Stimulated activated CD4-positive, alpha-beta T cell treated with anti-CD3 and anti-CD28 coated beads, Interleukin-15, amount 100 ng/mL, for 24 hours (primary cell): ENCODE results near the gene SLC17A2.

Experiments
- DNase-seq: peaks from one replicate; pipeline ENCODE4 v3.0.0-alpha.2; 2020

SLC17A2 gene

DNA sequence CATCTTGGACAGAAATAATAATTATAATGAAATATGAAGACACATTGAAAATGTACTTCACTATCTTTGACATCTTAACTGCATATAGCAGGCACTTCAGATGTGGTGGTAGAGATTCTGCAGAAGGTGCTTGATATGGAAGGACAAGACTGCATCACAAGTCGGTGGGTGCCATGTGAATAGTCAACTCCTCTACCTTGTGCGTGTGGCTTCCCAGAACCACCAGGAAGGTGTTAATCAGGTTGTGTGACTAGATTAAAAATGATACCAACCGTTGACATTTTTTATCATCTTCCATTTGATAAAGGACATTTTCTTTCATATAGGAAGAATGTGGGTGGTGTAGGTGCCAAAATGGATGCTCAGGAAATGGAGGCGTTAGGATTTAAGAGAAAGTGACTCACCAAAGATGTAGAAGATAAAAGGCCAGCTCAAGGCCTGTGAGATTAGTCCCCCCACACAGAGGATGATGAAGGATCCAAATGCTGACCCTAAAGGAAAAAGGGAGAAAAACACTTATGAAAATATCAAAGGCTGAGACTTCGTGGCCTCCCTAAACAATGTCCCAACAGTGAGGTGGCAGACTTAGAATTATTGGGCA lies 12.3 kb downstream of the SLC17A2 start:
- peak; percentile 55 for DNase-seq

DNA sequence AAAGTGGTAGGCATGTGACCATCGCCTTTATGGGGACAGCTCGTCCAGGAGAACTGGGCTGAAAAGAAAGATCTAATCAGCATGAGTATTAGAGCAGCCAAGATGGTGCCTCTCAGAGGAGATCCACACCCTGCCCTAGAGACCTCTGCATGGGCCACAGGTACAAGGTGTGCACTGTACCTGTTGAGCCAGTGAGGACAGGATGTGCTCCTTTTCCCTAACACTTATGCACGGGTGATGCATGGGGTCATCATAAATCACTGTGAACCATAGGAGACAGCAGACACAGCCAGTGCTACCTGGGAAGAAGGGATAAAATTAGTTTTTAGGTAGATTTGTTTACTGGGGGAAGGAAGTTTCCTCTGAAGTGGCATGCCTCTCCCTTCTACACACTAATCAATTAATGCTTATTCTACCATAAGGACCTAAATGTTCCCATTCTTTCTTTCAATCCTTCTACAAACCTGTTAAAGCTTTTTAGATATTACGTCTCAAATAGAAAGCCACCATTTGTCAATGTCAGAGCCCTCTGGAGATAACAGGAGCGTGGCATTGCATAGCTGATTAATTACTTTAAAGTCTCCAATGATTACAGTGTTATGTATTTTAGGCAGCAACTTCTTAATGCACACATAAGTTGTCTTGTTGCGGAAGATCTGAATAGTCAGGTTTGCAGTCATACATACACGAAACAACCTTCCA lies 13.6 kb downstream of the SLC17A2 start:
- no peak for DNase-seq

DNA sequence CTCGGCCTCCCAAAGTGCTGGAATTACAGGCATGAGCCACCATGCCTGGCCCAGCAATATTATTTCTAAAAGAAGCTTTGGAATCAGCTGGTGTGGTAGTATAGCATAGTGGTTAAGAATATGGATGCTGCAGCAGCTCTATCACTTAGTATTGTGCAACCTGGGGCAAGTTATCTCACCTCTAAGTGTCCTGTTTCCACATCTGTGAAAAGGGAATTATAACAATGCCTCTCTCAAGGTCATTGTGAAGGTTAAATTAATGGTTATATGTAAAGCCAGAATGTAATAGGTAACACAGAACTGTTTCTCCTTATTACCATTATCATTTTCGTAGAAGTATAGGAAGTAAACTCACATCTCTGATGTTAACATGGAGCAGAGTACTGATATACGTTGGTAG lies 14.2 kb downstream of the SLC17A2 start:
- DNase-seq = no peak

DNA sequence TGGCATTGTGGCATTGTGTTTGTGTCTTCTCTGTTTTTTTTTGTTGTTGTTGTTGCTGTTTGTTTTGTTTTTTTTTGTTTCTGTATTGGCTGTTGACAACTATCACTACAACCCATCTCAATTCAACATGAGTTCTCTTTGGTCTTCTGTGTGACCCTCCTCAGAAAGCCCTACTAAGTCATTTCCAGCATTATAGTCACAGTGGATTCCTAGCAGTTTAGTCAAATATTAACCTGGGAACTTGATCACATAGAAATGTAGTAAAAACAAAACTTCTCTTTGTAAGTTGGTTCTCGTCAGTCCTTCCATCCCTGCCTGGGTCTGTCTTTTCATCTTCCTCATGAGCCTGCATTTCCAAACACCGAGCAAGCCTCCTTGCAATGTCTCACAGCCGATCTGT lies 16.8 kb downstream of the SLC17A2 start:
- DNase-seq = peak; percentile 25

DNA sequence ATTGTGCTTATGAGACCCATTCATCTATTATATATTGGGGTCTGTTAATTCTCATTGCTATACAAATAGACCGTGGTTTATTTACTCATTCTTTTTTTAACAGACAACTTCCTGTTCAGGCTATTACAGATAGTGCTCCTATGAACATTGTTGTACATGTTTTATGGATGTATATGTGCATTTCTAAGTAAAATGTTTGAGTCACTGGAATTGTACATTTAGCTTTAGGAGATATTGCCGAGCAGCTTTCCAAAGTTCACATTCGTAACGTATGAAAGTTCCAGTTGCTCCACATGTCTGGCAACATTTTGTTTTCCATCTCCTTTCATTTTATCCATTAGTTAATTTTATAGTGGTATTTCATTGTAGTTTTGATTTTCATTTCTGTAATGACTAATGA lies 19.1 kb downstream of the SLC17A2 start:
- DNase-seq = no peak

DNA sequence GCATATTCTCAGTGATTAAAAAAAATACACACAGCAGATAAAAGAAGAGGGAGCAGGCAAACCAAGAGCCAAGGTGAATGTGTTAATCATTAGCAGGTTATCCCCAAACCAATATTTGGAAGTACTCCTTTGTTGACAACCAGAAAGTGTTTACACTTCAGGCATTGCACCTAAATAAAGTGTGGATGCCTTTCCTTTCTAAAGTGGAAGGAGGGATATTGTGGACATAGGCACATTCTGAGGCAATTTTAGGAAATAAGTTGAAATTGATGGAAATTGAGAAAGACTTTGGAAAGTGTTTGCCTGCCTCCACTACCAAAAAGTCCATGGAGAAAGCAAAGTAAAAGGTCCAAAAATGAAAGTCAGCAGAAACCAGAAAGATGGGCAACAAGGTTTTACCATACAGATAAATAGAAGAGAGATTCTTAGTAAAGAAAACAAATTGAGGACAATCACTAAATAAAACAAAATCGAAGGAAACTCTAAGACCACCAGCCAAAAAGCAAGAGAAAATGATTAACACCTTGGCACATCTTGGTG lies 22.9 kb downstream of the SLC17A2 start:
- DNase-seq = no peak

DNA sequence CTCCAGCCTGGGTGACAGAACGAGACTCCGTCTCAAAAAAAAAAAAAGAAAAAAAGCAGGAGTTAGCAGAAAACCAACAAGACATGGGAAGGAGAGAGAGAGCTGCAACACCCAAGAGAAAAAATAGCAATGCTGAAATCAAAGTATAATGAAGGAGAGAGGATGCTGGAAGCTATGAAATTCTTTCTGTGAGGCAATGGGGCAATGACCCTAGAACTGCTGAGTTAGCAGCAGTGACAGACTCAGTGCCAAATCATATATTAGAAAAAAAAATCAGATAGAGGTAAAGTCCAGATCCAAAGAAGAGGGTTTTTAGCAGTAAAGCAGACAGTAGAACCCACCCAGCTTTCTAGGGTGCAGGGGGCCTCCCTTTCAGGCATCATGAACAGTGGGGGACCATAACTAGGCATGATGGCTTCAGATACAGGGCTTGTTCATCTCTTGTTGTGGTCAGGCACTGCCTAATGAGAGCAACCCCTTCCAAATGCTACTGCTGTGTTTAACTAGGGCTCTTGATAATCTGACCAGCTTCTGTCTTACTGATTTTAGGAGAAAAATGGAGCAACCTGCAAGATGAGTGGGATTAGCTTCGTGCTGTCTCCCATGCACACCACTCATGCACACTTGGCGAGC lies 26.9 kb downstream of the SLC17A2 start:
- no peak for DNase-seq

DNA sequence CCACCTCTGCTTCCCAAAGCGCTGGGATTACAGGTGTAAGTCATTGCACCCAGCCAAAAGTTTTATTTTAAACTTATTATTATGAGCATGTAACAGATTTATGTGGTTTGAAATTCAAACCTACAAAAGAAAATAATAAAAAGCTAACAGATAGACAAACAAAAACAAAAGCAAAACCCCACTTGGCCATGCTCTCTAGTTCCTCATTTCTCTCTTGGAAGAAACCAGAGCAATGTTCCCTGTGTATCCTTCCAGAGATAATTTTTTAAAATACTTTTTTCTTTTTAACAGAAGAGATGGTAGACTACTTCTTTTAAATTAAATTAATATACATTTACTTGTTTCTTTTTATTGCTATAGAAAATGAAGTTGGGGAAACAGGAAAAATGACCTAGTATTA lies 28.4 kb downstream of the SLC17A2 start:
- no peak for DNase-seq

DNA sequence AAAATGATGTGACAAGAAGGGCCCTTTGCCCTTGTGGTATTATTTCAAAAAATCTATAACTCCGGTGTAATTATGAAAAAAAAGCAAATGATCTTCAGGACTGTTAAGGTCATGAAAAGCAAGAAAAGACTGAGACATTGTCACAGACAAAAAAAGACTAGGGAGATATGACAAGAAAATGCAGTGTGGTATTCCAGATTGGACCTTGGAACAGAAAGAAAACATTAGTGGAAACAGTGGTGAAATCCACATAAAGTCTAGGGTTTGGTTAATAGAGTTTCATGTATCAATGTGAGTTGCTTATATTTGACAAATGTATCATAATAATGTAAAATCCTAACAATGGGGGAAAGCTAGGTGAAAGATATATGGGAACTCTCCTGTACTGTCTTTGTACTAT lies 29.6 kb downstream of the SLC17A2 start:
- no peak for DNase-seq

DNA sequence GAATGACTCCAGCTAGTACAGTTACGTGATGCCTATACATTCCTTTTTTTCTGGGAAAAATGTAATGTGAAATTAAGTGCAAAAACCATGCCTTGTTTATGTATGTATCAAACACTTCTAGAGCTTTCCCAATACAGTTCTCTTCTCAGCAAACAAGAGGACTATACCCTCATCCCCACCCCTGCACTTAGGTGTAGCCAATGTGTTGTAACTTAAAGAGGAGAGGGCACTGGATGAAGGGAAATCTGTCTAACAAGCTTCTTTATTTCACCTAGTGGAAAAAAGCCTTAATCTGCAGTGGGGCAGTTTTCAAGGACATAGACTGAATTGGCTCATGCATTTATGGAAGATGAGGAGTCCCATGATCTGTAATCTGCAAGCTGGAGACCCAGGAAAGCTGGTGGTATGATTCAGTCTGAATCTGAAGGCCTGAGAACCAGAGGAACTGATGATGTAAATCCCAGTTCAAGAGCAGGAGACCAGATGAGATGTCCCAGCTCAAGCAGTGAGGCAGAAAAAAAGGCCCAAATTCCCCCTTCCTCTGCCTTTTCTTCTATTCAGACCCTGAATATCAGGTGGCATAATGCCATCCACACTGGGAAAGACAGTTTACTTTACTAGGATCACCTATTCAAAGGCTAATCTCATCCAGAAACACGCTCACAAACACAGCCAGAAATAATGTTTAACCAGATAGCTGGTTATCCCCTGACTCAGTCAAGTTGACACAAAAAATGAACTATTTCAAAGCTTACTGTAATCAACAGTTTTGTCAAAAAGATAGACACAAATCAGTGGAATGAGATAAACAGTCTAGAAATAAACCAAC lies 30.7 kb downstream of the SLC17A2 start:
- DNase-seq = no peak

DNA sequence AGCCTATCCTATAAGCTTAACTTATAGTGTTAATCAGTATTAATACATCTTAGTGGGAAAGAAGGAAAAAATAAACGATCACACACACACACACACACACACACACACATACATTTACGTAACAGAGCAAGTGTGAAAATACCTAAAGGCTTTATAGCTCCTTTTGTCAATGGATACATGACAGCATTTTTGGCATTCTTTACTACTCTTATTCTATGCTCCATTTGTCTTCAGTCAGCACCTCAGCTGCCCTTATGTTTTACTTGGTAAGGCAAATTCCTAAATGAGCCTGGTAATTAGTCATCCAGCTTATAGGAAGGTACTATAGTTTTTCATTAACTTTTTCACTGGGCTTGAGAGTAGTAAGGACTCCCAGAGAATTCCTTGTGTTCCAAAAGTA lies 31.4 kb downstream of the SLC17A2 start:
- no peak for DNase-seq

DNA sequence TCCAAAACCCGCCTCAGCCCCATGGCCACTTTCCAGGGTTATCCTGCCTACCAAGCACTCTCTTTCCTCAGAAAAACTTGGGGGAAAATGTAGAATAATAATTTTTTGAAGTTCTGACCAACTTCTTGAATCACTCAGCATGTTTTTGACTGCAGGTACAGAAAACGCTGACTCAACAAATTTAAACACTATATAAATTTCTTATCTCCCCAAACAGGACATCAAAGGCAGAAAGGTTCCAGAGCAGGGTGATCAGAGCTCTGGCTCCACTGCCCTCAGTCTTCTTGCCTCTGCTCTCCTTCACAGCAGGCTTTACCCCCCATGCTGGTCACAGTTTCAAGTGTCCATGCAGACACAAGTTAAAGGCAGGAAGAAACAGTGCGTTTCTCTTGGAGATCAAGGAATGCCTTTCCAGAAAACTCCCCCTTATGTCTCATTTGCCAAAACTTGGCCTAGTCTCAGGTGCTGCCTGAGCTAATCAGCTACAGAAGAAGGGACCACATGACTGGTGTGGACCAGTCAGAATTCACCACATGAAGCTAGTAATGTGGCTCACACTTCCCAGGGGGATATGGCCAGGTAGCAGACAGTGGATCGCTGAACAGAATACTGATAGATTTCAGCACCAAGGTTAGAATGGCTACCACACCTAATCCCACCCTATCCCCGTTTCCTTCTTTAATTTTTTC lies 32.1 kb downstream of the SLC17A2 start:
- DNase-seq = no peak

DNA sequence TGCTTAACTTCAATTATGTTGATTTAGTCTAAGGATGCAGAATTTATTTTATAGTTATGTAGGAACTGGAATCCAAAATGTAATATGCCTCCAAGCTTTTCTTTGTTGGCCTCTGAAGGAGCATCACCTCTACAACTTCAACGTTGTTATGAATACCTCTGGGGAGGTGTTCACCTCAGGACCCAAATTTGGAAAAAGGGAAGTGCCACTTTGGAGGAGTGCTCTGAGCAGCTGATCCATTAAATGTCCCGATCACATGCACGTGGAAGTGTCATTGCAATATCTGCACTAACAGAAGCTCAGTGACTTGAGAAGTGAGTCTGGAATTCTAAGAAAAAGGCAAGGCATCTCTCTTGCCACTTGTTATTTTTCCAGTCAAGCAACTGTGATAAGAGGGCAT lies 34.2 kb downstream of the SLC17A2 start:
- no peak for DNase-seq

DNA sequence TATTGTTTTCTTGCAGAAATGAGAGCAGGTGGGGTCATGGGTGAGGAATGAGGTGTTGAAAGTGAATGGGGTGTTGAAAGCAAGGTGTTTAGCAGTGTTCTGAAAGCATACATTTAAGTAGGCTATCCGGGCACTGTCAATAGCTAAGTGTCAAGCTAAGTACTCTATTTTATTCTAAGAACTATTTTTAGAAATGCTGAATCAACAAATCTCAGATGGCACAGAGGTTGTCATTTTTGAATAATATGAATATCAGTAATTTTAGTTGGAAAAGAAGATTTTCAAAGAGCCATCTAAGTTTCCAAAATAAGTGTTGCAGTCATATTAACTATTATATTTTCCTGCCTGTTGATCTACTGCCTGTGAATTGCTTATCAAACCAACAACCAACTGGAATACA lies 34.7 kb downstream of the SLC17A2 start:
- DNase-seq = no peak

DNA sequence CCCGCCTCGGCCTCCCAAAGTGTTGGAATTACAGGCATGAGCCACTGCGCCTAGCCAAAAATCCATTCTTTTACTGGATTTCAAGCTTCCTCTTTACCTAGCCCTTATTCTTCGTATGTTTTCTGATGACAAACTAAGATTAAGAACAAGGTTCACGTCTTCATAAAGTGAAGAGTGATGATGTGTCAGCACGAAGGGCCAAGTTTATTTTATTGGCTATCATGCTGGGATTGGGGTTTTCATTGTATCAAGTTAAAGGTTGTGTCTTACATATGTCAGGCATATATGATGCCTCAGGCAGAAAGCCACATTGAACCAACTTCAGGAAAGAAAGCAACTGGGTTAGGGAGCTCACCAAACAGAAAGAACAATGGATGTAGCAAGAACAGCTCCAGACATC lies 36.7 kb downstream of the SLC17A2 start:
- DNase-seq = no peak

DNA sequence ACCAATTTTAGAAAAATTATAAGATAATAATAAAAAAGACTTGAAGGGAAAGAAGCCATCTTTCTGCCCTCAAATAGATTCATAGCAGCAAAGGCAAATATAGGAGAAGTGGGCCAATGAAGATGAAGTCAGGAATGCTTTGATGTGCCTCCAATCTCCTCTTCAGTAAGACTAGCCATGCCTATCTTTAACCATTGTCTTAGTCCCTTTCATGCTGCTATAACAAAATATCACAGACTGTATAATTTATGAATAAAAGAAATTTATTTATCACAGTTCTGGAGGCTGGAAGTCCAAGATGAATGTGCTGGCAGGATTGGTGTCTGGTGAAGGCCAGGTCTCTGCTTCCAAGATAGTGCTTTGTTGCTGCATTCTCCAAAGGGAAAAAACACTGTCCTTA lies 37.6 kb downstream of the SLC17A2 start:
- no peak for DNase-seq

DNA sequence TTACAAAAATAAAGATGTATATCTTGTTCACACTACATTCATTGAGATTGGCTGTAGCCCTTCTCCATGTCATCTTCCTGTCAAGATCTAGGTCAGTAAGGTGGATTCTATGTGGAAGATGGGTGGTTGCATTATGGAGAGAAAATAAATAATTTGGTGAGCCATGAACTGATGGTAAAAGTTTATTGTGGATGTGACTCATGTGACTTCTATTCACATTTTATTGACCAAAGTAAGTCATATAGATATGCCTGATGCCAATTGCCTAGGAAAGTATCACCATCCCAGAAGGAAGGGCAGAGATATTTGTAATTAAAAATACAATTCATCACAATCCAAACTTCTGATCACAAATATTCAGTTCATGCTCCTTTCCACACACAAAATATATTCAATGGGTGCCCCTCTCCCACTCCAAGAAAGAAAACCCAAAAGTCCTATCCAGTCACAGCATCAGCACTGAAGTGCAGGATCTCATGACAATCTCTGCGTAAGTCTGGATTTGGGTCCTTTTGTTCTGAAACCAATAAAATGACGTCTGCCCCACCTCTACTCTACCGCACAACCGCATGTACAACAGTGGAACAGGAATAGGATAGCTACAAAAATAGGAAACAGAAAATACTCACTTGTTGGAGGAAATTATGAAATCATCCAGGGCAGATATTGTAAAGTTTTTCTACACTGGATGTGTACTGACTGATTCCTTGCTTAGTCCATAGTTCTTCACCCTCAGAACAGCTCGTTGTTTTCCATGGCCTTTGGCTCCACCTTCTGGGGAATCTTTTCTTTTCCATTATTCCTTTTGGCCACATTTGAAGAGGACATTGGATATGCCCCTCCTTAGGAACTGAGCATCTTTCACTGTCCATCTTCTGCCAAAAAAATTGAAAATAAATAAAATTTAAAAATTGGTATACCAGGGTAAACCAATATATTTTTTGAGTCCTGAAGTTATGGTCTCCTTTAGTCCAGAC lies 40.3 kb downstream of the SLC17A2 start:
- DNase-seq = no peak

DNA sequence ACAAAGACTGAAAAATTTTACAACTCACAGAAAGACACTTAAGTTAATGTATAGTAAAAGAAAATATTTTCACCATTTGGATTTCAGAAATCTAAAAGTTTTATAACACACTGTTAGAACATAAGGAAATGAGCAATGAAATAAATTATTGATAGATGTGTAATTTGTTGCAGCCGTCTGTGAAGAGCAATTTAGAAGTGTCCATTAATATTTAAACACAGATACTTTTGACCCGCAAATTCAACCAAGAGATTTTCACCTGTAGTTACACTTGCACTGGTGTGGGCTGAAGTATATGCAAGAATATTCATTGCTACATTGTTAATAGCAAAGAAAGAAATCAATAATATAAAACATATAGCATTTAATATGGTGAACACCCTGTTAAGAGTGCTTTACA lies 41.9 kb downstream of the SLC17A2 start:
- DNase-seq = no peak

DNA sequence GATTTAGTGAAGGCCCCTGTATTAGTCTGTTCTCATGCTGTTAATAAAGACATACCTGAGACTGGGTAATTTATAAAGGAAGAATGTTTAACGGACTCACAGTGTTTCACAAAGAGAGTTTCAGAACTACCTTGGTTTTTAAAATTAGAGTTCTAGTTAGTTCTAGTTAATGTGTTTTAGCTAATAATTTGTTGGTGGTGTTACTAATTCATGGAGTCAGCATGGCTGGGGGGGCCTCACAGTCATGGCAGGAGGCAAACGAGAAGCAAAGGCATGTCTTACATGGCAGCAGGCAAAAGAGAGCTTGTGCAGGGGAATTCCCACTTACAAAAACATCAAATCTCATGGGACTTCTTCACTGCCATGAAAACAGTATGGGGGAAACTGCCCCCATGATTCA lies 44.4 kb downstream of the SLC17A2 start:
- DNase-seq = no peak

DNA sequence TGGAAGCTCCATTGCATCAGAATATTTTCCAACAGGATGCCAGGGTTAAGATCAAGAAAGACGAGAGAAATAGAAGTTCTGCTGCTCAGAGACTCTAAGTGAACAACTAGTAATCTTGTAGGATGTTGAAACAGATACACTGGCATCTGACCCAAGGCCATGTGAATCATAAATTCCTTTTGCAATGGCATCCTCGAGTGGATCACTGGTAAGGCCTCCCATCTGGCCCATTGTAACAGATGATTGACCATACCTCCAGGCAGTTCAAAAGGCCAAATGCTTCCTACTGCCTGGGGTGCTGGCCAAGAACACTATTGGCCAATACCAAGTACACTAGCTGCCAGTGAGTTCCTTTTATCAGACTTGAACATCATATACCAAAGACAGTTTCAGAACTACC lies 46.5 kb downstream of the SLC17A2 start:
- DNase-seq = no peak

DNA sequence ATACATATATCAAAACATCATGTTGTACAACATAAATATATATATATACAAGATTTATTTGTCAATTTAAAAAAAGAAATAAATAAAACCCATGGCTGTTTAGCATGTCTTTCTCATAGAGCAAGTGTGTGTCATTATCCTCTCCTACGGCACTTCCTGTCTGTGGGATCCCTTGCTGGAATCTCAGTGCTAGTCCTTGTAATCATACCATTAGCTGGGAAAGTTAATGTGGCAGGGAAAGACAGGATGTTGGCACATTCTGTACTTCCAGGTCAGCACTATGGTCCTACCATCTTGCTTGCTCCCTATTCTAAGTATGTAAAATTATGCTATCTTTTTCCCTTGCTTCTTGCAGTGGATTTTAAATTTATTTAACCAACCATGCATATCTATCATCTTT lies 47.0 kb downstream of the SLC17A2 start:
- no peak for DNase-seq
